ENCODE results near the gene RIPOR3.
A peak's percentile ranks its signal among the peaks of the same experiment; 100 is the strongest.

RIPOR3 gene

DNA sequence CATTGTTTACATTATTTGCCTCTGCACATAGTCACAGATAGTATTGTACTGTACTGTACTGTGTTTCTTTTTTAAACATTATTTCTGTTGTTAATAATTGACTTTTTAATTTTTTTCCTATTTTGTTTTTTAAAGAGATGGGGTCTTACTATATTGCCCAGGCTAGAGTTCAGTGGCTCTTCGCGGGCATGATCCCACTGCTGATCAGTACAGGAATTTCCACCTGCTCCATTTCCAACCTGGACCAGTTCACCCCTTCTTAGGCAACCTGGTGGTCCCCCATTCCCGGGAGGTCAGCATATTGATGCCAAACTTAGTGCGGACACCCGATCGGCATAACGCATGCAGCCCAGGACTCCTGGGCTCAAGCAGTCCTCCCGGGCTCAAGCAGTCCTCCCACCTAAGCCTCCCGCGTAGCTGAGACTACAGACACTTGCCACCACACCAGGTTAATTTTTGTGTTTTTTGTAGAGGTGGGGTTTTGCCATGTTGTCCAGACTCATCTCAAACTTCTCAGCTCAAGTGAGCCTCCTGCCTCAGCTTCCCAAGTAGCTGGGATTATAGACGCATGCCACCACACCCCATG lies 133.7 kb downstream of the RIPOR3 start:
- H3K36me3 ChIP-seq: peaks cover 43 to 81% (median 61%) of the 10 kb centered on the region in 11 experiments
- H3K27me3 ChIP-seq: no peaks in the 10 kb centered on the region
- H3K9me3 ChIP-seq (replicated peaks in 1 of 11): peaks cover 11 to 37% (median 15%) of the 10 kb centered on the region in 11 experiments; a peak in 18 of 22 replicates
- no peak overlapping the region for H3K4me3 ChIP-seq
- H3K4me2 ChIP-seq: no peak overlapping the region
- H3K9ac ChIP-seq: no peak overlapping the region
- H4K20me1 ChIP-seq: peaks cover 15 to 66% (median 34%) of the 10 kb centered on the region in 11 experiments; a peak in 18 of 22 replicates
- no peak for TF ChIP-seq Cebpa-rat (IDR thresholded peaks at IDR 0.05)
- no peak overlapping the region for H3K27ac ChIP-seq
- peaks cover 0 to 27% (median 4%) of the 10 kb centered on the region in 10 experiments; a peak in 9 of 20 replicates for H3K4me1 ChIP-seq

DNA sequence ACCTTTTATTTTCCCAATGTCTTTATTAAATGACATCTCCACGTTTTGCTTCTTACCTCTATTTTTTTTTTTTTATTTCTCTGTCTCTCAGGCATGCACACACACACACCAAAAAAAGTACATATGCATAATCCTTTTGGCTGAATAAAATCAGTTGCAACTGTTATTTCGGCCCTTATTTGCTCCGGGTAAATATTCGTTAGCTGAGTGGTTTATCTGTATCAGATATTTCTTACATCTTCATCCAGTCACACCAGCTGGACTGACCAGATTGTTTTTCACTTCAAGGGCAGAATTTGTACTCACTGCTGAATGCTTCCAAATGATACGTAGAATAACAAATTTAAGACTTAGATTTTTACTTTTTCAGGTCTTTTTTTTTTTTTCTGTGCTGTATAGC lies 135.7 kb downstream of the RIPOR3 start:
- Histone ChIP-seq H3K36me3 (peaks cover 29 to 72% (median 50%) of the 10 kb centered on the region in 11 experiments; a peak in 21 of 22 replicates), H3K4me1 (peaks cover 0 to 46% (median 2%) of the 10 kb centered on the region in 10 experiments; a peak in 8 of 20 replicates), H3K4me2 (no peak overlapping the region), H3K4me3 (no peak overlapping the region), H3K27me3 (no peaks in the 10 kb centered on the region), H3K9ac (no peak overlapping the region), H4K20me1 (peaks cover 11 to 67% (median 29%) of the 10 kb centered on the region in 11 experiments; a peak in 19 of 22 replicates), H3K9me3 (replicated peaks in 1 of 11) (peaks cover 11 to 41% (median 15%) of the 10 kb centered on the region in 11 experiments; a peak in 18 of 22 replicates), H3K27ac (no peak overlapping the region)
- TF ChIP-seq Cebpa-rat (IDR thresholded peaks at IDR 0.05): no peak

DNA sequence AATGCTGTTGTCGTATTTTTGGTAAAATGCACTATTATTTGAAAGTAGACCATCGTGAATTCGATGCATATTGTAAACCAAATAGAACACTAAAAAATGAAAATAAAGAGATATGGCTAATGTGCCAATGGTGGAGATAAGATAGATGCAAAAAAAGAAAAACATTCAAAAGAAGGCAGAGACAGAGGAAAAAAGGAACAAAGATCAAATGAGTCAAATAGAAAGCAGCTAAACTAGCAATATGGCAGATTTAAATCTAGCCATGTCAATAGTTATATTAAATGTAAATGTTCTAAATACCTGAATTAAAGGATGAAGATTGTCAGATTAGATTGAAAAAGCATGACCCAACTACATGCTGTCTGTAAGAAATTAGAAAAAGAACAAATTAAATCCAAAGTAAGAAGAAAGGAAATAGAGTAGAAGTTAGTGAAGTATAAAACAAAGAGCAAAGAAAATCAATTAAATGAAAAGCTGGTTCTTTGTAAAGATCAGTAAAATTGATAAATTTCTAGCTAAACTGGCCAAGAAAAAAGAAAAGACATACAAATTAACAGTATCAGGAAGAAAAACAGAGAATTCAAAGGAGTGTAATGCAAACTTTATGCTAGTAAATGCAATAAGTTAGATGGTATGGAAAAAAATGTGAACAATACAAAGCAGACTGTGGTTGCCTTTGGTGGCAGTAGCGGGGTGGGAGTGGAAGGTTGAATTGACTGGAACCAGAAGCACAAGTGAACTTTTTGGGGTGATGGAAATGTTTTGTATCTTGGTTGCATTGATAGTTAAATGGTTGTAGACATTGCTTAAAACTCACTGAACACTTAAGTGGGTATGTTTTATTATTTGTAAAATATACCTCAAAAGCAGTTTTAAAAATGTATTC lies 136.4 kb downstream of the RIPOR3 start:
- TF ChIP-seq Cebpa-rat (IDR thresholded peaks at IDR 0.05): no peak
- Histone ChIP-seq H3K27me3 (no peaks in the 10 kb centered on the region), H4K20me1 (peaks cover 6 to 67% (median 31%) of the 10 kb centered on the region in 11 experiments; a peak in 18 of 22 replicates), H3K27ac (no peak overlapping the region), H3K9me3 (replicated peaks in 1 of 11) (peaks cover 11 to 41% (median 15%) of the 10 kb centered on the region in 11 experiments; a peak in 18 of 22 replicates), H3K4me1 (peaks cover 0 to 54% (median 4%) of the 10 kb centered on the region in 10 experiments; a peak in 9 of 20 replicates), H3K36me3 (peaks cover 33 to 69% (median 48%) of the 10 kb centered on the region in 11 experiments; a peak in 21 of 22 replicates), H3K9ac (no peak overlapping the region), H3K4me3 (no peak overlapping the region), H3K4me2 (peak overlapping the region in 1 of 11 experiments; percentile 30; a peak in 1 of 22 replicates)

DNA sequence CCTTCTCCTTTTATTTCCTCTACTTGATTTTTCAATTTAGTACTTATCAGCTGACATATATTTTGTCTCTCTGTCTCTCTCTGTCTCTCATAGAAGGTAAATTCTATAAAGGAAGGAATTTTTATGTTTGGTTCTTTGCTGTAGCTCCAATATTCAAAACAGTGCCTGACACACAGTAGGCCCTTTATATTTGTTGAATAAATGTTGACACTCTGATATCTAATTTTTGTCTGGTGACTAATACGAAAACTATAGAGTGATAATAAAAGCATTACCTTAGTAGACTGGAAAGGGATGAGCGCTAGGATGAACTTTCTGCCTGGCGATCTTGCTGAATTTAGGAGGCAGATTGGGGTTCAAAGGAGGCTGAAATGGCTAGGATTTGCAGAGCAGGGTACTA lies 138.4 kb downstream of the RIPOR3 start:
- Histone ChIP-seq H3K27ac (no peak overlapping the region), H3K9ac (no peak overlapping the region), H3K4me1 (peaks cover 0 to 73% (median 11%) of the 10 kb centered on the region in 10 experiments; a peak in 13 of 20 replicates), H3K36me3 (peaks cover 41 to 75% (median 52%) of the 10 kb centered on the region in 11 experiments), H3K4me3 (no peak overlapping the region), H3K27me3 (no peaks in the 10 kb centered on the region), H3K9me3 (replicated peaks in 1 of 11) (peaks cover 11 to 41% (median 15%) of the 10 kb centered on the region in 11 experiments; a peak in 18 of 22 replicates), H4K20me1 (peaks cover 0 to 66% (median 24%) of the 10 kb centered on the region in 11 experiments; a peak in 14 of 22 replicates), H3K4me2 (peak overlapping the region in 2 of 11 experiments; percentile 17 to 49; a peak in 3 of 22 replicates)
- no peak for TF ChIP-seq Cebpa-rat (IDR thresholded peaks at IDR 0.05)

DNA sequence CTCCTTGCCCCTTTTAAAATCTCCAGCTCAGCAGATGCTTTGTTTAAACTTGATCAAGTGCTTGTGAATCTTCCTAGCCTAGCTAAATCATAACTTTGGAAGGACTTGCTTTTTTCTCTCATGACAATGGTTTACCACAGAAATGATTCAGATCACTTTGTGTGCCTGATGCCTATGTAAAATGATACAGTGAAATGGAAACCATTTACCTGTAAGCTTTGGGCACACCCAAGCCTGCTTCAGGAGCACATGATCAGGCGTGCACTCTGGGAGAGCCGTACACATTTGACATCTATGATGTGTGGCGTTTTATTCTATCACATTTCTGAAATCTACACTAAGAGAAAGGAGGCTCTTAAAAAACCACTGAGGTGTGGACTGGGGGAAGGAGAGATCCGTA lies 140.1 kb downstream of the RIPOR3 start:
- peaks cover 11 to 36% (median 15%) of the 10 kb centered on the region in 11 experiments; a peak in 18 of 22 replicates for H3K9me3 ChIP-seq (replicated peaks in 1 of 11)
- no peak overlapping the region for H3K27ac ChIP-seq
- H3K4me1 ChIP-seq: peaks cover 10 to 88% (median 21%) of the 10 kb centered on the region in 10 experiments
- no peak for TF ChIP-seq Cebpa-rat (IDR thresholded peaks at IDR 0.05)
- no peak overlapping the region for H3K4me3 ChIP-seq
- no peak overlapping the region for H3K9ac ChIP-seq
- H4K20me1 ChIP-seq: peaks cover 3 to 68% (median 29%) of the 10 kb centered on the region in 11 experiments; a peak in 16 of 22 replicates
- H3K4me2 ChIP-seq: peak overlapping the region in 3 of 11 experiments; percentile 64 to 94 (median 87); a peak in 3 of 22 replicates
- H3K27me3 ChIP-seq: no peaks in the 10 kb centered on the region
- H3K36me3 ChIP-seq: peaks cover 24 to 68% (median 41%) of the 10 kb centered on the region in 11 experiments; a peak in 21 of 22 replicates

DNA sequence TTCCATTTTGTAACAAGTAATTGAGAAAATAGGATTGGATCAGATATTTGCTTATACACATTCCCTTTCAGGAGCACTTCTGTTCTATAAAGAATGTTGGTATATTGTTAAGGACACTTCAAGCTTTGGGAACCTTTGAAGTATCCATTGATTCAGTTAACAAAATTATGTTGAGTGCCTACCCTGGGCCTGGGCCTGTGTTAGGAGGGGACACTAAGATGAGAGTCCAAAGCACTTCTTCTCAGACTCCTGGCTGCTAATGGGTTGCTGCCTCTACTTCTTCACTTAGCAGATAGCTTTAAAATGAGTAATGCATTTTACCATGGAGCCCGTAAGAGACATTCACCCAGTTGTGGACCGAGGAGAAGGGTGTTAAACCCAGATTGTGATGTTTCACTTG lies 140.8 kb downstream of the RIPOR3 start:
- no peak for TF ChIP-seq Cebpa-rat (IDR thresholded peaks at IDR 0.05)
- H3K4me2 ChIP-seq: peak overlapping the region in 3 of 11 experiments; percentile 64 to 94 (median 87); a peak in 6 of 22 replicates

DNA sequence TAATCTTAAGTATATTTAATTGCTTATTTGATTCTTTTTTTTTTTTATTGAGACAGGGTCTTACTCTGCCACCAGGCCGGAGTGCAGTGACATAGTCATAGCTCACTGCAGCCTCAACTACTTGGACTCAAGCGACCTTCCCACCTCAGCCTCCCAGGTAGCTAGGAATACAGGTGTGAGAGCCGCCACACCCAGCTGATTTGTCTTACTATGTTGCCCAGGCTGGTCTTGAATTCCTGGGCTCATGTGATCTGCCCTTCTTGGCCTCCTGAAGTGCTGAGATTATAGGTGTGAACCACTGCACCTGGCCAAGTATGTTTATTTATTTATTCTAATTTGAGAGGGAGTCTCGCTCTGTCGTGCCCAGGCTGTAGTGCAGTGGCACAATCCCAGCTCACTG lies 142.9 kb downstream of the RIPOR3 start:
- no peaks in the 10 kb centered on the region for H3K27me3 ChIP-seq
- no peak overlapping the region for H3K4me3 ChIP-seq

More for the DNA sequence above, 140.8 kb downstream of the RIPOR3 start:
- Histone ChIP-seq H3K4me3 (peak overlapping the region in 1 of 10 experiments; percentile 11; a peak in 1 of 20 replicates), H3K9ac (peak overlapping the region in 1 of 11 experiments; percentile 55; a peak in 2 of 22 replicates), H3K27me3 (no peaks in the 10 kb centered on the region), H3K4me1 (peaks cover 16 to 96% (median 29%) of the 10 kb centered on the region in 10 experiments), H4K20me1 (peaks cover 7 to 68% (median 37%) of the 10 kb centered on the region in 11 experiments; a peak in 17 of 22 replicates), H3K9me3 (replicated peaks in 1 of 11) (peaks cover 7 to 29% (median 11%) of the 10 kb centered on the region in 11 experiments; a peak in 18 of 22 replicates), H3K36me3 (peaks cover 20 to 60% (median 34%) of the 10 kb centered on the region in 11 experiments; a peak in 21 of 22 replicates), H3K27ac (peak overlapping the region in 3 of 11 experiments; percentile 51 to 74 (median 63); a peak in 4 of 22 replicates)

DNA sequence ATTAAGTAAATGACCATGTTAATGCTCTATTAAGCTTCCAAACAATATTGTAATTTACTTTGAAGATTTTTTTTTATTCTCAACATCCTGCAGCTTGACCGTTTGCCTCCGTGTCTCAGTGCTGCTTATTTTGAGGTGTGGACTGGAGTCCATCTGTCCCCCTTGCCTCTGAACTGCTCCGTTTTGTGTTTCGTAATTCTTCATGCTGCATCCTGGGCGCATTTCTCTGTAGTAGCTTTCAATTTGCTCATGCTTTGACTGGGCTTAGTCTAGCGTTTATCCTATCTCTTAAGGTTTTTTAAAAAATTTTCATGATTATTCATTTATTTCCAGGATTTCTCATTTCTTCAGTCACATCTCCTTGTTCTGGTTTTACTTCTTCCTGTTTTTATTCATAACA lies 143.4 kb downstream of the RIPOR3 start:
- Histone ChIP-seq H3K4me3 (no peak overlapping the region), H3K27me3 (no peaks in the 10 kb centered on the region), H3K9ac (peak overlapping the region in 1 of 11 experiments; percentile 62; a peak in 1 of 22 replicates), H3K36me3 (peaks cover 20 to 68% (median 36%) of the 10 kb centered on the region in 11 experiments; a peak in 21 of 22 replicates), H3K4me1 (peaks cover 27 to 98% (median 47%) of the 10 kb centered on the region in 10 experiments), H3K9me3 (replicated peaks in 1 of 11) (peaks cover 0 to 7% (median 0%) of the 10 kb centered on the region in 11 experiments; a peak in 1 of 22 replicates), H4K20me1 (peaks cover 8 to 90% (median 41%) of the 10 kb centered on the region in 11 experiments; a peak in 17 of 22 replicates), H3K4me2 (peak overlapping the region in 3 of 11 experiments; percentile 73 to 94 (median 87); a peak in 6 of 22 replicates), H3K27ac (peak overlapping the region in 3 of 11 experiments; percentile 57 to 70 (median 63); a peak in 3 of 22 replicates)
- TF ChIP-seq Cebpa-rat (IDR thresholded peaks at IDR 0.05): no peak

More for the DNA sequence above, 142.9 kb downstream of the RIPOR3 start:
- TF ChIP-seq Cebpa-rat (IDR thresholded peaks at IDR 0.05): no peak
- H3K27ac ChIP-seq: peak overlapping the region in 2 of 11 experiments; percentile 63 to 74; a peak in 3 of 22 replicates
- H3K9me3 ChIP-seq (replicated peaks in 1 of 11): peaks cover 0 to 11% (median 3%) of the 10 kb centered on the region in 11 experiments; a peak in 3 of 22 replicates
- peak overlapping the region in 3 of 11 experiments; percentile 73 to 94 (median 87); a peak in 6 of 22 replicates for H3K4me2 ChIP-seq
- peaks cover 8 to 86% (median 41%) of the 10 kb centered on the region in 11 experiments; a peak in 17 of 22 replicates for H4K20me1 ChIP-seq
- peaks cover 20 to 68% (median 38%) of the 10 kb centered on the region in 11 experiments; a peak in 21 of 22 replicates for H3K36me3 ChIP-seq
- H3K9ac ChIP-seq: peak overlapping the region in 1 of 11 experiments; percentile 62; a peak in 1 of 22 replicates
- H3K4me1 ChIP-seq: peaks cover 27 to 98% (median 47%) of the 10 kb centered on the region in 10 experiments
